Small intestine (tissue), 7 donors: Measurements from ENCODE around the gene SIGLEC12. TPM values are rescaled to one million over a fixed set of nuclear protein-coding genes. Genes with fewer than 3 reads are reported as not detected.

Source experiments
- DNase-seq, 2 donors: peaks; one replicate each; pipeline versions ENCODE4 v3.0.0 to v3.0.0-alpha.2; 2013
- FAIRE-seq: peaks from 2 replicates; lab custom pipeline; 2012; peaks lifted over from hg19 to GRCh38; lab: Jason Lieb, UNC
- H3K27ac ChIP-seq, 3 donors: one replicate each; pipeline ENCODE4 v1.5.1; 2013; ENCODE audit warnings: low read length in 2 of 3, mild to moderate bottlenecking in 2 of 3, control low read depth in 1 of 3, inconsistent platforms in 1 of 3, low read depth in 1 of 3, moderate library complexity in 1 of 3
- H3K27me3 ChIP-seq, 3 donors: one replicate each; pipeline ENCODE4 v1.6.1; 2013; ENCODE audit warnings: low read length in 3 of 3, inconsistent platforms in 1 of 3; ENCODE audit not compliant: control insufficient read depth in 3 of 3, insufficient read depth in 3 of 3
- H3K36me3 ChIP-seq, 3 donors: one replicate each; pipeline ENCODE4 v1.6.1; 2013; ENCODE audit warnings: low read length in 3 of 3, inconsistent platforms in 1 of 3, low read depth in 1 of 3, mild to moderate bottlenecking in 1 of 3, moderate library complexity in 1 of 3; ENCODE audit not compliant: control insufficient read depth in 3 of 3, insufficient read depth in 2 of 3
- H3K4me1 ChIP-seq, 3 donors: one replicate each; pipeline ENCODE4 v1.6.1; 2013; ENCODE audit warnings: low read length in 2 of 3, inconsistent platforms in 1 of 3, low read depth in 1 of 3, mild to moderate bottlenecking in 1 of 3, moderate library complexity in 1 of 3; ENCODE audit not compliant: control insufficient read depth in 3 of 3, insufficient read depth in 2 of 3
- H3K4me3 ChIP-seq, 3 donors: one replicate each; pipeline ENCODE4 v1.5.1; 2013; ENCODE audit warnings: low read length in 3 of 3, control low read depth in 1 of 3, inconsistent platforms in 1 of 3, low read depth in 1 of 3, mild to moderate bottlenecking in 1 of 3, moderate library complexity in 1 of 3
- H3K9me3 ChIP-seq, 2 donors: one replicate each; pipeline ENCODE4 v1.6.1; 2013; ENCODE audit warnings: low read depth in 1 of 2, low read length in 1 of 2; ENCODE audit not compliant: control insufficient read depth in 2 of 2, insufficient read depth in 1 of 2
- WGBS, 3 donors: extraction: QIAGEN DNeasy Blood & Tissue Kit; methylation state at CpG; one replicate each; pipeline ENCODE4 v1.1.7; 2013; 5-methylcytosine and 5-hydroxymethylcytosine counted together
- polyA plus RNA-seq, 4 donors: library from polyadenylated mRNA; stranded (reverse) in 3 of 4; unstranded in 1 of 4; fragments of 200-250 nt in 3 of 4; fragments of 120-200 nt in 1 of 4; gene quantifications; one replicate each; pipeline versions ENCODE4 v1.2.1 to v1.2.3, GENCODE V29; 2013
- donor health status: healthy with polysubstance abuse.
- donor health status: control.
- donor health status: control.
- donor health status: Bipolar disorder and iron deficiency.
- donor health status: healthy.

Gene SIGLEC12
- polyA plus RNA-seq, 4 donors = 0.33 to 5.7 (median 2.0) TPM; not detected in 1

- no peaks in the 10 kb centered on the region for H3K4me1 ChIP-seq
- no peak overlapping the region for H3K27ac ChIP-seq
- H3K36me3 ChIP-seq = no peaks in the 10 kb centered on the region
- no peak for DNase-seq
- H3K9me3 ChIP-seq = no peaks in the 10 kb centered on the region
- H3K27me3 ChIP-seq = no peaks in the 10 kb centered on the region
- 57 to 65% (median 63%) methylated on average over 5 of the region's 5 CpGs for WGBS, 3 donors
- no peak for FAIRE-seq
- no peak overlapping the region for H3K4me3 ChIP-seq
These were observed 44.6 kb upstream of the SIGLEC12 start for GRCh38 chr19:51546107-51546649.

- H3K9me3 ChIP-seq = no peaks in the 10 kb centered on the region
- H3K4me3 ChIP-seq = no peak overlapping the region
- H3K4me1 ChIP-seq = no peaks in the 10 kb centered on the region
- no peak overlapping the region for H3K27ac ChIP-seq
- DNase-seq = no peak
- H3K27me3 ChIP-seq = no peaks in the 10 kb centered on the region
- no peaks in the 10 kb centered on the region for H3K36me3 ChIP-seq
- FAIRE-seq = no peak
- 69 to 82% (median 81%) methylated on average over 6 of the region's 6 CpGs for whole genome bisulfite sequencing, 3 donors
These were observed 42.4 kb upstream of the SIGLEC12 start for GRCh38 chr19:51544038-51544437.

GRCh38 chr19:51542699-51543098, 41.1 kb upstream of the SIGLEC12 start:
- FAIRE-seq (no peak), DNase-seq (no peak)
- Histone ChIP-seq H3K4me1 (no peaks in the 10 kb centered on the region), H3K27ac (no peak overlapping the region), H3K27me3 (no peaks in the 10 kb centered on the region), H3K4me3 (no peak overlapping the region), H3K36me3 (no peaks in the 10 kb centered on the region), H3K9me3 (no peaks in the 10 kb centered on the region)
- 65 to 70% (median 69%) methylated on average over 5 of the region's 5 CpGs for WGBS, 3 donors

- Histone ChIP-seq H3K27me3 (no peaks in the 10 kb centered on the region), H3K36me3 (no peaks in the 10 kb centered on the region), H3K4me3 (no peak overlapping the region), H3K4me1 (no peaks in the 10 kb centered on the region), H3K9me3 (no peaks in the 10 kb centered on the region), H3K27ac (no peak overlapping the region)
- whole genome bisulfite sequencing, 3 donors = 58 to 63% (median 59%) methylated on average over 10 of the region's 10 CpGs
- no peak for FAIRE-seq
- DNase-seq = no peak
These were observed 40.1 kb upstream of the SIGLEC12 start for GRCh38 chr19:51541458-51542357.

- Histone ChIP-seq H3K9me3 (no peaks in the 10 kb centered on the region), H3K4me3 (no peak overlapping the region), H3K27ac (no peak overlapping the region), H3K36me3 (no peaks in the 10 kb centered on the region), H3K4me1 (no peaks in the 10 kb centered on the region), H3K27me3 (no peaks in the 10 kb centered on the region)
- no peak for DNase-seq
- no peak for FAIRE-seq
- 83 to 92% (median 92%) methylated on average over 4 of the region's 4 CpGs for WGBS, 3 donors
These were observed 38.3 kb upstream of the SIGLEC12 start for GRCh38 chr19:51539821-51540366.

GRCh38 chr19:51535535-51535934, 33.9 kb upstream of the SIGLEC12 start:
- Histone ChIP-seq H3K27me3 (peaks cover 0 to 9% (median 3%) of the 10 kb centered on the region in 3 donors), H3K9me3 (no peaks in the 10 kb centered on the region), H3K36me3 (no peaks in the 10 kb centered on the region), H3K4me3 (no peak overlapping the region), H3K4me1 (no peaks in the 10 kb centered on the region), H3K27ac (no peak overlapping the region)
- 79 to 86% (median 82%) methylated on average over 1 of the region's 1 CpG for WGBS, 3 donors
- no peak for DNase-seq
- FAIRE-seq = no peak

- no peaks in the 10 kb centered on the region for H3K36me3 ChIP-seq
- peaks cover 0 to 9% (median 3%) of the 10 kb centered on the region in 3 donors for H3K27me3 ChIP-seq
- DNase-seq (no peak), FAIRE-seq (no peak)
- H3K4me1 ChIP-seq = no peaks in the 10 kb centered on the region
- H3K9me3 ChIP-seq = no peaks in the 10 kb centered on the region
- 30 to 32% (median 31%) methylated on average over 25 of the region's 25 CpGs for WGBS, 3 donors
- no peak within 1 kb of the TSS for H3K27ac ChIP-seq
- H3K4me3 ChIP-seq = no peak within 1 kb of the TSS
These were observed 30.0 kb upstream of the SIGLEC12 start, which contains the start of gene SIGLEC6 for GRCh38 chr19:51531349-51532315. TSS of gene SIGLEC6 (minus strand) at chr19:51531670. CDS start at chr19:51531648, 22 bp downstream.

GRCh38 chr19:51530616-51531015, 29.0 kb upstream of the SIGLEC12 start:
- no peak for FAIRE-seq
- DNase-seq = no peak
- H3K4me3 ChIP-seq = no peak overlapping the region
- no peaks in the 10 kb centered on the region for H3K36me3 ChIP-seq
- no peaks in the 10 kb centered on the region for H3K4me1 ChIP-seq
- no peaks in the 10 kb centered on the region for H3K9me3 ChIP-seq
- 72 to 88% (median 88%) methylated on average over 8 of the region's 8 CpGs for WGBS, 3 donors
- no peak overlapping the region for H3K27ac ChIP-seq
- peaks cover 0 to 9% (median 3%) of the 10 kb centered on the region in 3 donors for H3K27me3 ChIP-seq
